Tibial nerve (tissue), 4 donors: Measurements from ENCODE around the gene CSRP3. TPM values are rescaled to one million over a fixed set of nuclear protein-coding genes. Genes with fewer than 3 reads are reported as not detected.

Source experiments
- DNase-seq, 2 donors: peaks; one replicate each; pipeline ENCODE4 v3.0.0-alpha.2; 2019; ENCODE audit warnings: low spot score in 2 of 2
- H3K27ac ChIP-seq, 4 donors: fragments of 200-600 bp; sonication (generic) in 3 of 4; one replicate each; pipeline ENCODE4 v1.5.1; 2017 to 2019; ENCODE audit warnings: mild to moderate bottlenecking in 1 of 4
- H3K27me3 ChIP-seq, 2 donors: fragments of 200-600 bp; sonication (generic) in 1 of 2; one replicate each; pipeline versions ENCODE4 v1.5.1 to v1.6.0; 2017 to 2019
- H3K36me3 ChIP-seq, 3 donors: fragments of 200-600 bp; sonication (generic); one replicate each; pipeline ENCODE4 v1.5.1; 2018 to 2019
- H3K4me1 ChIP-seq, 4 donors: fragments of 200-600 bp; sonication (generic) in 3 of 4; one replicate each; pipeline ENCODE4 v1.5.1; 2017 to 2019
- H3K4me3 ChIP-seq, 4 donors: fragments of 200-600 bp; sonication (generic) in 3 of 4; one replicate each; pipeline ENCODE4 v1.5.1; 2017 to 2019; ENCODE audit warnings: mild to moderate bottlenecking in 1 of 4, moderate library complexity in 1 of 4
- H3K9me3 ChIP-seq, 4 donors: fragments of 200-600 bp; sonication (generic) in 3 of 4; one replicate each; pipeline ENCODE4 v1.5.1; 2017 to 2019
- CTCF ChIP-seq, 5 experiments: fragments of 200-600 bp in 3 of 5; fragments of 450-650 bp in 2 of 5; sonication (generic) in 3 of 5; IDR thresholded peaks; one replicate each; pipeline ENCODE4 v1.5.1; 2016 to 2019; ENCODE audit warnings: antibody characterized with exemption in 5 of 5, mild to moderate bottlenecking in 3 of 5, moderate library complexity in 2 of 5
- EP300 ChIP-seq, 2 donors: sonication (generic); formaldehyde crosslinking; IDR thresholded peaks; one replicate each; pipeline ENCODE4 v1.6.1; 2017; ENCODE audit warnings: antibody characterized with exemption in 2 of 2, mild to moderate bottlenecking in 1 of 2
- POLR2A ChIP-seq, 2 donors: fragments of 450-650 bp; IDR thresholded peaks; one replicate each; pipeline ENCODE4 v1.6.1; 2017; ENCODE audit warnings: antibody characterized with exemption in 2 of 2, mild to moderate bottlenecking in 2 of 2, moderate library complexity in 2 of 2
- WGBS, 2 donors: methylation state at CpG; one replicate each; pipeline ENCODE4 v1.1.5; 2018; 5-methylcytosine and 5-hydroxymethylcytosine counted together
- total RNA-seq, 4 donors: library from RNA; depleted of rRNA; stranded (reverse); fragments of >200 nt; gene quantifications; one replicate each; pipeline ENCODE4 v1.1.0, GENCODE V29; 2016

Gene CSRP3
- total RNA-seq, 4 donors from 2014 or later, result not detected

- Histone ChIP-seq H3K9me3 (no peaks in the 10 kb centered on the region), H3K27me3 (no peaks in the 10 kb centered on the region), H3K4me1 (no peaks in the 10 kb centered on the region), H3K36me3 (peaks cover 0 to 28% (median 0%) of the 10 kb centered on the region in 3 donors), H3K4me3 (no peak overlapping the region), H3K27ac (no peak overlapping the region)
- WGBS, 2 donors, result 94 to 95% methylated on average over 9 of the region's 9 CpGs
- DNase-seq, result no peak
- no peak for TF ChIP-seq EP300 (IDR thresholded peaks at IDR 0.05)
These were observed 28.6 kb downstream of the CSRP3 start for GRCh38 chr11:19173004-19173689.

GRCh38 chr11:19168090-19168489 is 33.7 kb downstream of the CSRP3 start:
- WGBS, 2 donors, result 96 to 98% methylated on average over 2 of the region's 2 CpGs
- no peaks in the 10 kb centered on the region for H3K4me1 ChIP-seq
- H3K9me3 ChIP-seq, result no peaks in the 10 kb centered on the region
- H3K27ac ChIP-seq, result no peak overlapping the region
- TF ChIP-seq CTCF (IDR thresholded peaks at IDR 0.05) (no peak), POLR2A (IDR thresholded peaks at IDR 0.05) (no peak), EP300 (IDR thresholded peaks at IDR 0.05) (no peak)
- H3K36me3 ChIP-seq, result peaks cover 0 to 14% (median 5%) of the 10 kb centered on the region in 3 donors
- no peaks in the 10 kb centered on the region for H3K27me3 ChIP-seq
- DNase-seq, result no peak
- H3K4me3 ChIP-seq, result no peak overlapping the region

GRCh38 chr11:19164881-19165280 is 36.9 kb downstream of the CSRP3 start:
- no peaks in the 10 kb centered on the region for H3K27me3 ChIP-seq
- H3K9me3 ChIP-seq, result no peaks in the 10 kb centered on the region
- TF ChIP-seq POLR2A (IDR thresholded peaks at IDR 0.05), result no peak
- no peak for TF ChIP-seq EP300 (IDR thresholded peaks at IDR 0.05)
- no peak for TF ChIP-seq CTCF (IDR thresholded peaks at IDR 0.05)
- no peak overlapping the region for H3K27ac ChIP-seq
- no peaks in the 10 kb centered on the region for H3K4me1 ChIP-seq
- WGBS, 2 donors, result 88 to 89% methylated on average over 2 of the region's 2 CpGs
- no peak overlapping the region for H3K4me3 ChIP-seq
- no peak for DNase-seq
- H3K36me3 ChIP-seq, result peaks cover 0 to 5% (median 0%) of the 10 kb centered on the region in 3 donors

- Histone ChIP-seq H3K36me3 (peaks cover 0 to 5% (median 0%) of the 10 kb centered on the region in 3 donors), H3K27me3 (no peaks in the 10 kb centered on the region), H3K27ac (no peak overlapping the region), H3K4me1 (no peaks in the 10 kb centered on the region), H3K4me3 (no peak overlapping the region), H3K9me3 (no peaks in the 10 kb centered on the region)
- whole genome bisulfite sequencing, 2 donors, result 80 to 81% methylated on average over 4 of the region's 4 CpGs
- DNase-seq, result no peak
- TF ChIP-seq POLR2A (IDR thresholded peaks at IDR 0.05), result no peak
- TF ChIP-seq EP300 (IDR thresholded peaks at IDR 0.05), result no peak
- TF ChIP-seq CTCF (IDR thresholded peaks at IDR 0.05), result no peak
These were observed 37.4 kb downstream of the CSRP3 start for GRCh38 chr11:19164230-19164855.

- no peaks in the 10 kb centered on the region for H3K4me1 ChIP-seq
- H3K27me3 ChIP-seq, result no peaks in the 10 kb centered on the region
- no peak overlapping the region for H3K27ac ChIP-seq
- no peaks in the 10 kb centered on the region for H3K9me3 ChIP-seq
- TF ChIP-seq POLR2A (IDR thresholded peaks at IDR 0.05), result no peak
- no peak for TF ChIP-seq CTCF (IDR thresholded peaks at IDR 0.05)
- no peak for TF ChIP-seq EP300 (IDR thresholded peaks at IDR 0.05)
- H3K4me3 ChIP-seq, result no peak overlapping the region
- 50 to 59% methylated on average over 1 of the region's 1 CpG for WGBS, 2 donors
- peaks cover 0 to 5% (median 0%) of the 10 kb centered on the region in 3 donors for H3K36me3 ChIP-seq
- no peak for DNase-seq
These were observed 38.2 kb downstream of the CSRP3 start for GRCh38 chr11:19163617-19164016.
